Inflammatory macrophage (primary cell): ENCODE data around the gene EIF3F.
A peak's percentile ranks its signal among the peaks of the same experiment; 100 is the strongest.

ENCODE experiments used
- DNase-seq, 2 donors: peaks; one replicate each; pipeline ENCODE4 v3.0.0-alpha.2; 2020 to 2022

The EIF3F gene

DNA sequence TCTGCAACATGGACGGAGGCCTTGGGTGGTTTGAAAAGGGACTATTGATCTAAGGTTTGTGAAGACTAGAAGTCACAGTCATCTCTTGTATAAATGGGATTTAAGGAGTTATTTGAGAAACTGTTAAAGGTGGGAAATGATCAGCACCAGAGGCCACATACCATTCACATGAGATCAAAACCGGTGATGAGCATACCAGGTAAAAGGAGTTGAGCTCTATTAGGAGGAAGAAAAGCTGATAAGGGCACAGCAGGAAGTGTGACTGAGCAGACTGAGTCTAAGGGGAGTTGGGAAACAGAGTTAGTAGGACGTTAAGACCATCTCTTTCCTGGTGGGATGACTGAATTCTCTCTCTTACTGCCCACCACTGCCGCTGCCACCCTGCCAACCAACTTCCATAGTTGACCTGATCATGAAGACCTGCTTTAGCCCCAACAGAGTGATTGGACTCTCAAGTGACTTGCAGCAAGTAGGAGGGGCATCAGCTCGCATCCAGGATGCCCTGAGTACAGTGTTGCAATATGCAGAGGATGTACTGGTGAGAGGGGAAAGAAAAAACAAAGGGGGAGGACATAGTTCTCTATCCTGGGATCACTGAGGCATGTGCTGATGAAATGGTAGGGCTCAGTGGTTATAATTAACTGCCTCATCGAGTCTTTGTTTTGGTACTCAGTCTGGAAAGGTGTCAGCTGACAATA lies 7.6 kb downstream of the EIF3F start:
- no peak for DNase-seq

GRCh38 chr11:7999795-8000194 lies 12.7 kb downstream of the EIF3F start:
- no peak for DNase-seq

DNA sequence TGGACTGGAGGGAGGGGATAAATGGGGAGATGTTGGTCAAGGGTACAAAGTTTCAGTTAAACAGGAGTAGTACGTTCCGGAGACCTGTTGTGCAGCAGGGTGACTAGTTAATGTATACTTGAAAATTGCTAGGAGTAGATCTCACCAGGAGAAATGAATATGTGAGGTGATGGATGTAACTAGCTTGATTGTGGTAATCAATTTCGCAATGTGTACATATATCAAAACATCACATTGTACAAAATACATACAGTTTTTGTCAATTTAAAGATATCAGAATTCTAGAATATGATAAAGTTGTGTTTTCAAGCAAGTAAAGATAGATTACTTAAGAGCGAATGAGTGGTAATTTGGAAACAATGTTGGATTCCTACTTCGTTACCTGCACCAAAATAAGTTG lies 13.3 kb downstream of the EIF3F start:
- no peak for DNase-seq

GRCh38 chr11:8002676-8003075 lies 15.5 kb downstream of the EIF3F start:
- no peak for DNase-seq

- no peak for DNase-seq
Observed at GRCh38 chr11:8003187-8003586, 16.1 kb downstream of the EIF3F start.

- DNase-seq, result no peak
Observed at GRCh38 chr11:8004008-8004407, 16.9 kb downstream of the EIF3F start.

- no peak for DNase-seq
Observed at GRCh38 chr11:8005556-8005955, 18.4 kb downstream of the EIF3F start.

GRCh38 chr11:8006349-8006977 lies 19.3 kb downstream of the EIF3F start:
- DNase-seq, result peak; percentile 53 to 71

DNA sequence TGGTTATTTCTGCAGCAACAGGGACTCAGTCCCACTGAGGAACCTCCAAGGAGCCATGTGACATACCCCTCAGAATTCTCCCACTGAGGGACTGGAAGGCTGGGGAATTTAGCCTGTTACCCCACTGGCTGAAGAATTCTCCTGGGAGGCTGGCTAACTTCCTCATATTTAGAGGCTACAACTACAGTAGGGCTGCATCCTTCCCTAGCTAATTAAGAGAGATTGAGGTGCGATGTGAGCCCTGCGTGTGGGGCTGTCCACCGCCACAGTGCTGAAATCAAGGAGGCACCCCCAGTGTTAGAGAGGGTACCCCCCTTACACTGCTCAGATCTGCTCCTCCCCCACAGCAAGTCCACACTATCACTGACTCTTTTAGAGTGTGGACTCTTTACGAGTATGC lies 21.1 kb downstream of the EIF3F start:
- no peak for DNase-seq

- no peak for DNase-seq
Observed at GRCh38 chr11:8009856-8010255, 22.7 kb downstream of the EIF3F start.

GRCh38 chr11:8011371-8011770 lies 24.2 kb downstream of the EIF3F start:
- DNase-seq, result peak; percentile 34 to 42

- no peak for DNase-seq
Observed at GRCh38 chr11:8011981-8012444, 24.9 kb downstream of the EIF3F start.

DNA sequence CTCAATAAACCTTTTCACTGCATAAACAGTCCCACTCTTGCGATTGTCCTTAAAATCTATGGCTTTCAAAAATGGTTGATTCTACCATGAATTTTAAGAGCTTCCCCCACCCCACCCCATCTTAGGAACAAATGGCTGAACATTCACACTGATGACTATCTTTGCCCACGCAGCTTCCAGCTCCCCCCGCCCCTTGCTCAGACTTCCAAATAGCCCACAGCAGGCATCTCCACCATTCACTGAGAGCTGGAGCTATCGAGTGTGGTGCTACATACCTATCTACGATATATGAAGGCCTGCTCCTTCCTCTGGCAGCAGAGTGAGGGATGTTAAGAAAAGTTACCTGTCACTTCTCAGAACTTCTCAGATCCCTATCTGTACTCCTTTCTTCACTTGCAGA lies 26.7 kb downstream of the EIF3F start:
- no peak for DNase-seq

- no peak for DNase-seq
Observed at GRCh38 chr11:8015753-8016239, 28.7 kb downstream of the EIF3F start.

DNA sequence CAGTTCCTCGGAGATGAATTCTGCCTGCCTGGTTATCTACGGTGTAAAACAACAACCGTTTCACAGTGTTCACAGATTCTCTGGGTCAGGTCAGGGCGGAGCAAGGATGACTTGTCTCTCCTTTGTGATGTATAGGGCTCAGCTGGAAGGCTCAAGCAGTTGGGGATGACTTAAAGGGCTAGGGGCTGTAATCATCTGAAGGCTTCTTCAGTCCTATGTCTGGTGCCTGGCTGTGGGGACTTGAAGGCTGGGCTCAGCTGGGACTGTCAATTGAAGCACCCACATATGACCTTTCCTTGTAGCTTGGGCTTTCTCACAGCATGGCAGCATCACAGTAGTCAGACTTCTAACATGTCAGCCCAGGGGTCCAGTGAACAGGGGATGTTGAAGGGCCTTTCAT lies 29.3 kb downstream of the EIF3F start:
- no peak for DNase-seq

- no peak for DNase-seq
Observed at GRCh38 chr11:8017071-8017470, 29.9 kb downstream of the EIF3F start.

DNA sequence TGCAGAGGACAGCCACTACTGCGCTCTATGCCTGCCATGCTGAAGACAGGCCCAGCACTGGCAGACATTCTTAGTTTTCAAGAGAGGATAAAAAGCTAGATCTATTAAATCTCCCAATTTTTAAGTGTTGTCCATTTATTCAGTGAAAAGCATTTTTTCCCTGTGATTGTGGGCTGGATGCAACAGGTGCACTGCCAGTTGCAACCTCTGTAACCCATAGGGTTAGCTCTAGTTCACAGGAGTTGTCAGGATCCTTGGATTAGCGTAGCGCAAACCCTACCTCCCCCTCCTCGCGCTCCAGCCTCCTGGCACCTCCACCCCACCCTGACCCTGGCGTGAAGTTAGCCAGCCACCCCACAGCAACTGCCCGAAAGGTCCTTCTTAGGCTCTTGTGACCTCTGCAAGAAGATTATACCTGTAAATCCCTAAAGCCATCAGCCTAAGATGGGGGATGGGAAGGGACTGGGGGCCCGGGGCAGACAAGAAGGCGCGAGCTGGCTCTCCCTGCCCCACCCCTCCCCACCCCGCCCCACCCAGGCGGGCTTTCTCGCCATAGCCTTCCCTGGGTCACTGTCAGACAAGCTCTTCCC lies 30.9 kb downstream of the EIF3F start:
- no peak for DNase-seq

DNA sequence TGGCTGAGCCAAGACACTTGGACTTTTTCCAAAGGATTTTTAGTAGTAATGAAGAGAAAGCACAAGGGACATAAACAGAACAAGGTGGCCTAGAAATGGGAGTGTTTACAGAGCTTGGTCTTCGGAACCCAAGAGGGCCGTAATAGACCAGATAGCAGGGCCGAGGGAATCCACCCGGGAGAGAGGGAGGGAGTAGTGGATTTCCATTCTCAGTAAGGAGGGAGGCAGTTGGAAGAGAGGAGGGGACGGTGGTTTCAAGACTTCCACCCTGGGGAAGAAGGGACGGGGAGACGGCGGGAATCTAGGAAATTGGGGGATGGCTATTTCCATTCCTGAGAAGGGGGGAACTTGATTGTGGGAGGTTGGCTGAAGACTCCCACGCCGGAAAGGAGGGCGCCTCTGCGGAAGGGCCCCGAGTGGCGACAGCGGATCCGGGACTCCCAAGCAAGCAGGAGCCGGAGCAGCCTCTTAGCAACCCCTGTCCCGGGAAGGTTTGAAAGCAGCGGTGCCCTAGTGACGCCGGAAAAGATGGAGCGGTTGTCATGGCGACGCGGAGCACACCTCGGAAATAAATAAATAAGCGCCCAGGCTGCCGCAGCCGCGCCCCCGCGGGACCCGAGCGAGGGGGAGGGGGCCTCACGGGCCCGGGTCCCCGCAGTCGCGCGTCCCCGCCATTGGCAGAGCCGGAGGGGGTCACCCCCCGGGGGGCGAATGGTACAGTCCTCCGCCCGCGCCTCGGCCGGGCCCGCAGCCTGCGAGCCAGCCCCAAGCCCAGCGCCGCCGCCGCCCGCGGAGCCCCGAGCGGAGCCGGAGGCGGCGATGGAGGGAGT lies 31.6 kb downstream of the EIF3F start:
- no peak for DNase-seq

- peak in 1 of 2 donors; percentile 32 for DNase-seq
Observed at GRCh38 chr11:8019314-8020243, 32.4 kb downstream of the EIF3F start.

GRCh38 chr11:8020244-8020597 lies 33.1 kb downstream of the EIF3F start:
- DNase-seq, result no peak

DNA sequence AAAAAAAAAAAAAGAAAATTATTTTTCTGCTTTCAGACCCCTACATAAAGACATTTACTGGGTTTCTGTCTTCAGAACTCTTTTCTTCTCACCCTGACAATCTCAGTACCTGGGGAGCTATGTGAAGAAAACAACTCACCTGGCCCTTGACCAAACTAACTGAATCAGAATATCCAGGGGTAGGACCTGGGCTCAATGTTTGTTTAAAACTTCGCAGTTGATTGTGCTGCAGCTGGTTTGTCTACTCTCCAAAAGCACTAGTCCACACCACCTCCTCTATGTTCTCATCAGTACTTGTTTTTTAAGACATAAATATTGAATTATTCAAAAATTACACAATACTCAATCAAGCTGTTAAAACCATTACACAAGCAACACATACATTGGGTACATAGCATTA lies 34.8 kb downstream of the EIF3F start:
- DNase-seq, result no peak

GRCh38 chr11:8022876-8023275 lies 35.7 kb downstream of the EIF3F start:
- DNase-seq, result no peak
